GM23338 (cell line): ENCODE results near the gene CFAP58. TPM values are rescaled to one million over a fixed set of nuclear protein-coding genes. Genes with fewer than 3 reads are reported as not detected.

ENCODE experiments used
- ATAC-seq: fragments of 200-7000 bp; cut with Tn5 transposase; 3 replicates; pipeline ENCODE4 v1.9.1; 2020
- DNase-seq: peaks from one replicate; pipeline ENCODE4 v3.0.0-alpha.2; 2015; ENCODE audit warnings: low spot score
- H2AFZ ChIP-seq: fragments of 200-600 bp; sonication (generic); 2 replicates; pipeline ENCODE4 v1.8.0; 2016; ENCODE audit warnings: antibody characterized with exemption, mild to moderate bottlenecking, moderate library complexity
- H3F3A ChIP-seq: fragments of 200-600 bp; sonication (generic); replicated peaks from 2 replicates; pipeline ENCODE4 v1.8.0; 2017; ENCODE audit warnings: antibody characterized with exemption, mixed run types, low read depth
- H3K27ac ChIP-seq: fragments of 200-600 bp; sonication (generic); 2 replicates; pipeline ENCODE4 v1.6.1; 2016; ENCODE audit warnings: low read depth
- H3K27me3 ChIP-seq: fragments of 200-600 bp; sonication (generic); 2 replicates; pipeline ENCODE4 v1.8.0; 2016; ENCODE audit warnings: mild to moderate bottlenecking, mixed run types, moderate library complexity; ENCODE audit not compliant: insufficient read depth
- H3K36me3 ChIP-seq: fragments of 200-600 bp; sonication (generic); 2 replicates; pipeline ENCODE4 v1.8.0; 2016; ENCODE audit warnings: mild to moderate bottlenecking; ENCODE audit not compliant: insufficient read depth
- H3K4me1 ChIP-seq: fragments of 200-600 bp; sonication (generic); 2 replicates; pipeline ENCODE4 v1.8.0; 2016; ENCODE audit warnings: mild to moderate bottlenecking, moderate library complexity; ENCODE audit not compliant: insufficient read depth
- H3K4me2 ChIP-seq: fragments of 200-600 bp; sonication (generic); 2 replicates; pipeline ENCODE4 v1.7.1; 2017; ENCODE audit warnings: mixed run types
- H3K4me3 ChIP-seq: fragments of 200-600 bp; sonication (generic); 2 replicates; pipeline ENCODE4 v1.6.1; 2016; ENCODE audit warnings: mixed run types
- H3K79me2 ChIP-seq: fragments of 200-600 bp; sonication (generic); replicated peaks from 2 replicates; pipeline ENCODE4 v1.8.0; 2017; ENCODE audit warnings: mild to moderate bottlenecking; ENCODE audit not compliant: insufficient read depth
- H3K9me2 ChIP-seq: fragments of 200-600 bp; sonication (generic); 2 replicates; pipeline ENCODE4 v1.8.0; 2017; ENCODE audit not compliant: insufficient read depth
- H4K20me1 ChIP-seq: fragments of 200-600 bp; sonication (generic); replicated peaks from 2 replicates; pipeline ENCODE4 v1.8.0; 2017; ENCODE audit warnings: mild to moderate bottlenecking; ENCODE audit not compliant: insufficient read depth
- H3K27ac Mint-ChIP-seq: 2 replicates; pipeline ENCODE4 v1.8.0; 2020; ENCODE audit warnings: inconsistent platforms, mild to moderate bottlenecking, moderate library complexity, mixed read lengths
- H3K27me3 Mint-ChIP-seq: 3 replicates; pipeline ENCODE4 v1.8.0; 2022; ENCODE audit warnings: low read depth, mild to moderate bottlenecking, moderate library complexity, mixed read lengths, inconsistent platforms; ENCODE audit not compliant: insufficient read depth, poor library complexity
- H3K36me3 Mint-ChIP-seq: 3 replicates; pipeline ENCODE4 v1.8.0; 2021; ENCODE audit warnings: low read depth, mild to moderate bottlenecking, inconsistent platforms, moderate library complexity, mixed read lengths
- H3K4me1 Mint-ChIP-seq: 3 replicates; pipeline ENCODE4 v1.8.0; 2020; ENCODE audit warnings: mild to moderate bottlenecking, inconsistent platforms, mixed read lengths
- H3K4me3 Mint-ChIP-seq: 3 replicates; pipeline ENCODE4 v1.8.0; 2021; ENCODE audit warnings: moderate library complexity, mild to moderate bottlenecking, inconsistent platforms, mixed read lengths
- H3K9me3 Mint-ChIP-seq: 3 replicates; pipeline ENCODE4 v1.8.0; 2020; ENCODE audit warnings: moderate library complexity, mild to moderate bottlenecking, inconsistent platforms, mixed read lengths
- CTCF ChIP-seq, 2 experiments: fragments of 200-600 bp in 1 of 2; sonication (generic) in 1 of 2; conservative IDR thresholded peaks; 2 replicates each; pipeline versions ENCODE4 v1.5.1 to v1.6.1; 2016 to 2017; ENCODE audit warnings: antibody characterized with exemption in 2 of 2, low read depth in 2 of 2, mild to moderate bottlenecking in 2 of 2, moderate library complexity in 1 of 2
- ETS1 ChIP-seq: IDR thresholded peaks from 2 replicates; pipeline ENCODE4 v1.6.1; 2016; ENCODE audit warnings: antibody characterized with exemption
- EZH2phosphoT487 ChIP-seq: fragments of 200-600 bp; sonication (generic); IDR thresholded peaks from one replicate; pipeline ENCODE4 v1.8.1; 2018; ENCODE audit warnings: antibody characterized with exemption; ENCODE audit not compliant: unreplicated experiment
- JUNB ChIP-seq: IDR thresholded peaks from one replicate; pipeline ENCODE4 v1.6.1; 2016; ENCODE audit warnings: antibody characterized with exemption; ENCODE audit not compliant: unreplicated experiment
- POLR2AphosphoS5 ChIP-seq: IDR thresholded peaks from 2 replicates; pipeline ENCODE4 v1.6.1; 2016; ENCODE audit warnings: antibody characterized with exemption, low read depth
- REST ChIP-seq: IDR thresholded peaks from one replicate; pipeline ENCODE4 v1.6.1; 2018; ENCODE audit warnings: antibody characterized with exemption; ENCODE audit not compliant: unreplicated experiment
- STAT1 ChIP-seq: IDR thresholded peaks from one replicate; pipeline ENCODE4 v1.6.1; 2016; ENCODE audit warnings: antibody characterized with exemption; ENCODE audit not compliant: unreplicated experiment
- ZNF114 ChIP-seq: fragments of 250-450 bp; sonication (Bioruptor Pico); IDR thresholded peaks from 2 replicates; pipeline ENCODE4 v1.5.0; 2020; ENCODE audit warnings: mild to moderate bottlenecking, moderate library complexity
- ZNF331 ChIP-seq: fragments of 250-450 bp; sonication (Bioruptor Pico); IDR thresholded peaks from 2 replicates; pipeline ENCODE4 v1.5.0; 2020; ENCODE audit warnings: low read depth, mild to moderate bottlenecking, moderate library complexity
- polyA plus RNA-seq: library from polyadenylated mRNA; unstranded; fragments of >200 nt; fragmentation: Nextera tagmentation; extraction: Ambion mirVana; gene quantifications from 2 replicates; pipeline ENCODE4 v1.2.1, GENCODE V29; 2016
- total RNA-seq: library from RNA; depleted of rRNA; stranded (reverse); fragments of >200 nt; shearing (Covaris generic); gene quantifications from 2 replicates; pipeline ENCODE4 v1.2.3, GENCODE V29; 2014

Gene CFAP58
- total and polyA plus RNA-seq, 2 experiments from 2014 or later, result 0.63 to 0.89 TPM

GRCh38 chr10:104318326-104318725, 35.3 kb upstream of the CFAP58 start (continued):
- no peak for TF ChIP-seq REST

- Histone ChIP-seq H3K79me2 (peaks cover 77% of the 10 kb centered on the region), H2AFZ (no peak overlapping the region), H3K27me3 (no peaks in the 10 kb centered on the region), H3K9me2 (no peaks in the 10 kb centered on the region), H3K36me3 (no peaks in the 10 kb centered on the region), H3K4me2 (no peak overlapping the region), H3K27ac (peak overlapping the region; percentile 63; the same call in 1 of the 2 replicates), H3F3A (no peaks in the 10 kb centered on the region), H4K20me1 (peaks cover 23% of the 10 kb centered on the region; the same call in 1 of the 2 replicates), H3K4me3 (no peak overlapping the region), H3K4me1 (peaks cover 62% of the 10 kb centered on the region)
- Mint-ChIP-seq H3K4me1 (peaks cover 65% of the 10 kb centered on the region), H3K9me3 (no peaks in the 10 kb centered on the region; the same call in 2 of the 3 replicates), H3K27me3 (peaks cover 18% of the 10 kb centered on the region), H3K36me3 (peaks cover 32% of the 10 kb centered on the region), H3K27ac (peak overlapping the region; percentile 50; the same call in 1 of the 2 replicates), H3K4me3 (no peak overlapping the region)
- TF ChIP-seq ZNF114 (CRISPR knock-in tag) (no peak), CTCF (conservative IDR thresholded peaks at IDR 0.05; ENCODE audit: low read depth in 2 of 2) (no peak), ZNF331 (CRISPR knock-in tag) (no peak), JUNB (no peak)
- ATAC-seq (peak; percentile 17), DNase-seq (no peak)
These were observed 34.6 kb upstream of the CFAP58 start for GRCh38 chr10:104318810-104319741.

- H4K20me1 ChIP-seq, result peaks cover 20% of the 10 kb centered on the region; the same call in 1 of the 2 replicates
- no peak overlapping the region; the same call in 1 of the 2 replicates for H3K27ac Mint-ChIP-seq
- H3K27ac ChIP-seq, result no peak overlapping the region
- H3K9me2 ChIP-seq, result 0 out of 2 replicates have a peak, but pooled peaks cover 2% of the 10 kb centered on the region
- ATAC-seq (no peak), DNase-seq (no peak)
- no peak overlapping the region for H3K4me3 Mint-ChIP-seq
- peaks cover 81% of the 10 kb centered on the region for H3K4me1 Mint-ChIP-seq
- H3K36me3 Mint-ChIP-seq, result peaks cover 33% of the 10 kb centered on the region
- peaks cover 64% of the 10 kb centered on the region for H3K4me1 ChIP-seq
- H2AFZ ChIP-seq, result no peak overlapping the region
- H3K79me2 ChIP-seq, result peaks cover 98% of the 10 kb centered on the region
- no peaks in the 10 kb centered on the region for H3K36me3 ChIP-seq
- H3K27me3 ChIP-seq, result no peaks in the 10 kb centered on the region
- H3K4me3 ChIP-seq, result no peak overlapping the region
- H3K9me3 Mint-ChIP-seq, result no peaks in the 10 kb centered on the region; the same call in 2 of the 3 replicates
- no peaks in the 10 kb centered on the region for H3F3A ChIP-seq
- no peak overlapping the region for H3K4me2 ChIP-seq
- H3K27me3 Mint-ChIP-seq, result peaks cover 14% of the 10 kb centered on the region
- TF ChIP-seq REST, result no peak
- TF ChIP-seq STAT1, result no peak
- no peak for TF ChIP-seq ETS1
- no peak for TF ChIP-seq EZH2phosphoT487
- TF ChIP-seq POLR2AphosphoS5, result no peak
- no peak for TF ChIP-seq ZNF331 (CRISPR knock-in tag)
These were observed 32.4 kb upstream of the CFAP58 start for GRCh38 chr10:104321226-104321625.
